Urinary bladder (tissue), 4 donors: ENCODE measurements around the gene ARAP2. TPM values are rescaled to one million over a fixed set of nuclear protein-coding genes. Genes with fewer than 3 reads are reported as not detected.

ENCODE experiments used
- DNase-seq: peaks from one replicate; pipeline ENCODE4 v3.0.0-alpha.2; 2015; ENCODE audit errors: extremely low spot score
- H3K27ac ChIP-seq: one replicate; pipeline ENCODE4 v1.5.1; 2013; ENCODE audit warnings: low read depth, mild to moderate bottlenecking, moderate library complexity
- H3K36me3 ChIP-seq: one replicate; pipeline ENCODE4 v1.6.1; 2013; ENCODE audit warnings: mild to moderate bottlenecking, moderate library complexity; ENCODE audit not compliant: insufficient read depth
- H3K4me1 ChIP-seq: one replicate; pipeline ENCODE4 v1.6.1; 2013; ENCODE audit warnings: mild to moderate bottlenecking, moderate library complexity; ENCODE audit not compliant: insufficient read depth
- H3K4me3 ChIP-seq: one replicate; pipeline ENCODE4 v1.5.1; 2013; ENCODE audit warnings: low read depth, low read length
- WGBS: extraction: QIAGEN DNeasy Blood & Tissue Kit; methylation state at CpG from one replicate; pipeline ENCODE4 v1.1.7; 2013; 5-methylcytosine and 5-hydroxymethylcytosine counted together
- polyA plus RNA-seq: library from polyadenylated mRNA; stranded (reverse); fragments of 200-250 nt; gene quantifications from one replicate; pipeline ENCODE4 v1.2.3, GENCODE V29; 2013
- total RNA-seq: library from RNA; depleted of rRNA; stranded (reverse); fragments of >200 nt; gene quantifications from one replicate; pipeline ENCODE4 v1.2.3, GENCODE V29; 2014
- donor health status: healthy with polysubstance abuse.
- donor health status: healthy.

Gene ARAP2
- total and polyA plus RNA-seq, 2 donors, result 1.5 to 34.1 TPM

DNA sequence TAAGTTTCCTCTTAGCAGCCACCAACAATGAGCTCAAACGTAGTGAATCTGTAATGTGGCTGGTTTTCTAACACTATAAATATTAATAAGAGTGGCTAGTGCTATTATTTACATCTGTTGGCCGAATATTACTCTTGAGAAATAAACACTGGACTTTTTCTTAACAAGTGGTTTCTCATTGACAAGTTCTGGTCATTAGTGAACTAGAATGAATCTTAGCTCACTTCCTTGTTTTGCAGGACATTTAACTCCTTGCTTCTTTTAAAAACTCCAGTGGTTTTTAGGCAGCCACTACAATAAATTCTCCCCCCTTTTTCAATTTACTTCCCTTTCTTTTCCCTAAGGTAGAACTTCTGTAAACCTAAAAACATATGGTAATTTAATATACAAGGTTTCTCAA, 177.2 kb downstream of the ARAP2 start:
- no peak for DNase-seq
- Histone ChIP-seq H3K4me3 (no peak overlapping the region), H3K27ac (no peak overlapping the region), H3K36me3 (no peaks in the 10 kb centered on the region), H3K4me1 (no peaks in the 10 kb centered on the region)
- 43% methylated on average over 2 of the region's 2 CpGs for WGBS

DNA sequence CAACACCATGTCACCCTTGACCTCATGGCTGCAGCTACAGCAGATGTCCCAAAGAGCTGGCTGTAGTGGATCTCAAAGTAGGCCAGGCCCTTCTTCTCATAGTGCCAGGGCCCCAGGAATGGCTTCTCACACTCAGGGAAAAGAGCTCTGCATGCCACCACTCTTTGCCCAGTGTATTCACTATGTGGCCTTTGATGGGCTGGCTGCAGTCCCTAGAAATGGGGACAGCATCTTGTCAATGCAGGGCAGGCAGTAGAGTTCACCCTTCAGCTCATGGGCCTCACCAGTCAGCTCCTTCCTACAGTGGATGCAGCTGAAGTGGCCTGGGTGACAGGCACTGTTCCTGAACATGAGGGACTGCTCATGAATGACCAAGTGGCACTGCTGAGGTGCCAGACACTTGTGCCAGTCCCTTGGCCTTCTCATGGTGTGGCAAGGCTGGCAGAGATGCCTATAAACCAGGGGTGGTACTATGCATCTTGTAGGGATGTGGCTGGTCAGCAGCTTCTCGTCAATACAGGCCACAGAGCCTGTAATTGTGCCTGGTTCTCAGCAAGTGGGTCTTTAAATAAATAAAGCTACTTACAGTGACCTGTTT, 178.9 kb downstream of the ARAP2 start:
- H3K4me3 ChIP-seq, result no peak overlapping the region
- H3K27ac ChIP-seq, result no peak overlapping the region
- DNase-seq, result no peak
- H3K4me1 ChIP-seq, result no peaks in the 10 kb centered on the region
- WGBS, result 70% methylated on average over 1 of the region's 1 CpG
- no peaks in the 10 kb centered on the region for H3K36me3 ChIP-seq

- Histone ChIP-seq H3K4me3 (no peak overlapping the region), H3K36me3 (no peaks in the 10 kb centered on the region), H3K4me1 (no peaks in the 10 kb centered on the region), H3K27ac (no peak overlapping the region)
- DNase-seq, result no peak
Observed at GRCh38 chr4:36064117-36064516, 180.2 kb downstream of the ARAP2 start.

- H3K27ac ChIP-seq, result no peak overlapping the region
- 45% methylated on average over 1 of the region's 1 CpG for WGBS
- H3K4me1 ChIP-seq, result no peaks in the 10 kb centered on the region
Observed at GRCh38 chr4:36056136-36056535, 188.2 kb downstream of the ARAP2 start.

DNA sequence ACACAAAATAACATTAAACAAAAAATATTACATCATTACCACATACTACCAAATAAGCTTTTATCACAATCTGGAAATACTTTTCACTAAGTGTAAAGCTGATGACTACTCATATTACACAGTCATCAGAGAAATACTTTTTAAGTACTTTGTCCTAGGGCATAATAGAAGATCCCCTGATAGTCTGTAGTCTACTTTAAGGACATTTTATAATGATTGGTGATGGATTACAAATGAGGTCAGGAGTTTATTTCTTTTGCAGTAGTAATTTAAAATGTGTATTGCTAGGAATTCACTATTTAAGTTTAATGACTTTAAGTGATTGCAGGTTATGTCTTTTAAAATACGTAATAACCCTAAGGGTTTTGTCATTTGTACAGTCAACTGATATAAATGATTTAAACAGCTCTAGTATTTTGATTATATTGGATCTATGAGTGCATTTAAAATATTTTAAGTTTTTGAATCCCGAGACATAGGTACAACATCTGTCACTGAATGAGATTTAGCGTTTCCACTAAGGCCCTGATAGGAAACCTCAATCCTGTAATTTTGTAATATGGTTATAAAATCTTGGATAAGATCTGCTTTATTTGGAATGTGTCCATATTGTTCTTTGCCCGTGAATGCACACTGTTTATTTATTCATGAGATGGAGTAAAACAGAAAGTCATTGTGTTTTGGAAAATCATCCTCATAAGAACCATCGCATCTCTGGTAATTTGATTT, 189.5 kb downstream of the ARAP2 start:
- no peak for DNase-seq
- H3K36me3 ChIP-seq, result no peaks in the 10 kb centered on the region
- no peak overlapping the region for H3K4me3 ChIP-seq
- no peaks in the 10 kb centered on the region for H3K4me1 ChIP-seq
- 56% methylated on average over 5 of the region's 5 CpGs for WGBS
- no peak overlapping the region for H3K27ac ChIP-seq

More at GRCh38 chr4:36056136-36056535, 188.2 kb downstream of the ARAP2 start:
- DNase-seq, result no peak
- Histone ChIP-seq H3K36me3 (no peaks in the 10 kb centered on the region), H3K4me3 (no peak overlapping the region)

- 80% methylated on average over 2 of the region's 2 CpGs for WGBS
- no peaks in the 10 kb centered on the region for H3K36me3 ChIP-seq
- no peak overlapping the region for H3K4me3 ChIP-seq
- DNase-seq, result no peak
- H3K27ac ChIP-seq, result no peak overlapping the region
- no peaks in the 10 kb centered on the region for H3K4me1 ChIP-seq
Observed at GRCh38 chr4:36053930-36054329, 190.4 kb downstream of the ARAP2 start.

- Histone ChIP-seq H3K4me3 (no peak overlapping the region), H3K36me3 (no peaks in the 10 kb centered on the region), H3K27ac (no peak overlapping the region), H3K4me1 (no peaks in the 10 kb centered on the region)
- DNase-seq, result no peak
- WGBS, result 83% methylated on average over 4 of the region's 4 CpGs
Observed at GRCh38 chr4:36051634-36052033, 192.7 kb downstream of the ARAP2 start.

DNA sequence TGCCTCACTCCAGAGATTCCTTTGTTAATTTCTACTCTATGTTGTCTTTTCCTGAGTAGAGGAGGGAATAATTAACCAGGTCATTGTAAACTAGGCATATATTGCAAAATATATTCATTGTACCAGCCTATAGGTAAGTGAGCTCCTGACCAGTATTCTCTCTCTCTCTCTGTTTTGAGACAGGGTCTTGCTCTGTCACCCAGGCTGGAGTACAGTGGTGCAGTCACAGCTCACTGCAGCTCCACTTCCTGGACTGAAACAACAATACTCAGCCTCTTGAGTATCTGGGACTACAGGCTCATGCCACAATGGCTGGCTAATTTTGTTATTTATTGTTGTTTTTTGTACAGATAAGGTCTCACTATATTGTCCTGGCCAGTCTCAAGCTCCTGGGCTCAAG, 198.3 kb downstream of the ARAP2 start:
- Histone ChIP-seq H3K4me3 (no peak overlapping the region), H3K27ac (no peak overlapping the region), H3K4me1 (no peaks in the 10 kb centered on the region), H3K36me3 (no peaks in the 10 kb centered on the region)
- DNase-seq, result no peak

- no peak overlapping the region for H3K4me3 ChIP-seq
- no peaks in the 10 kb centered on the region for H3K4me1 ChIP-seq
- H3K27ac ChIP-seq, result no peak overlapping the region
- WGBS, result 85% methylated on average over 6 of the region's 6 CpGs
- no peaks in the 10 kb centered on the region for H3K36me3 ChIP-seq
- DNase-seq, result no peak
Observed at GRCh38 chr4:36043901-36044300, 200.4 kb downstream of the ARAP2 start.

GRCh38 chr4:36043241-36043640, 201.1 kb downstream of the ARAP2 start:
- 87% methylated on average over 4 of the region's 4 CpGs for WGBS

DNA sequence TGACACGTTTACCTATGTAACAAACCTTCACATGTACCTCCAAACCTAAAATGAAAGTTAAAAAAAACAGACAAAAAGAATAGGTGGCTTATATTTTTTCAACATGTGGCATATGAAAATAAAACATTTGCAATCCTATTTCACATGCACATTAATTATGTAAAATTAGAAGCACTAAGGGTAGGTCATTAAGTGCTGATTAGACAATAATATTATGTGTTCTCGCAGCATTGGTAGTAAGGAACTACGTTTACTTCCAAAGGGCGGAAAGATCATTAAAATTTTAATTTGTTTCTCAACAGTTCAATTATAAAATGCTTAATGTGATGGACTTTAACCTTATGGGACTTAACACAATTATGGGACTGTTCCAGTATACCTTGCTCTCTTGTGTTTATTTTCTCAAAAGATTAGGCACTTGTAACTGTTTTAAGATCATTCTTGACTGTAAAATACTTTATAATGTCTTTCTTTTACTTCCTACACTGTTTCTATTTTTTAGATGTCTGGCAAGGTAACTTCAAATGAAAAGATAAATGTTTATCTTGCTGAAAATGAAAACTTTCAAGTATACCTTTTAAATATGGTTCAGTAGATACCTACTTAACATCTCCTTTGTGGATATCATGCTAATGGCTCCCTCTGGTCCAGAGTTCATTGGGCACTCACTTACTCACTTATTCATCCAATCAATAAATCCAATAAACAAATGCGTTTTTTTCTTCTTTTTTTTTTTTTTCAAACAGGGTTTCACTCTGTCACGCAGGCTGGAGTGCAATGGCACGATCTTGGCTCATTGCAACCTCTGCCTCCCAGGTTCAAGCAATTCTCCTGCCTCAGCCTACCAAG, 202.0 kb downstream of the ARAP2 start:
- 81% methylated on average over 7 of the region's 7 CpGs for WGBS
- H3K4me1 ChIP-seq, result no peaks in the 10 kb centered on the region
- no peaks in the 10 kb centered on the region for H3K36me3 ChIP-seq
- no peak overlapping the region for H3K4me3 ChIP-seq
- H3K27ac ChIP-seq, result no peak overlapping the region
- DNase-seq, result no peak

More at GRCh38 chr4:36043241-36043640, 201.1 kb downstream of the ARAP2 start:
- H3K27ac ChIP-seq, result no peak overlapping the region
- no peaks in the 10 kb centered on the region for H3K4me1 ChIP-seq
- DNase-seq, result no peak
- no peaks in the 10 kb centered on the region for H3K36me3 ChIP-seq
- H3K4me3 ChIP-seq, result no peak overlapping the region

DNA sequence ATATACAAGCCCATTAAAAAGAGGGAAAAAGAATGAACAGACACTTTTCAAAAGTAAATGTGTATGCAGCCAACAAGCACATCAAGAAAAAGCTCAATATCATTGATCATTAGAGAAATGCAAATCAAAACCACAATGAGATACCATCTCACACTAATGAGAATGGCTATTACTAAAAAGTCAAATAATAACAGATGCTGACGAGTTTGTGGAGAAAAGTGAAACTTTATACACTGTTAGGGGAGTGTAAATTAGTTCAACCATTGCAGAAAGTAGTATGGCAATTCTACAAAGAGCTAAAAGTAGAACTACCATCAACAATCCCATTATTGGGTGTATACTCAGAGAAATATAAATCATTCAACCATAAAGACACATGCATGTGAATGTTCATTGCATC, 203.0 kb downstream of the ARAP2 start:
- WGBS, result 33% methylated on average over 1 of the region's 1 CpG

GRCh38 chr4:36039026-36039425, 205.3 kb downstream of the ARAP2 start:
- DNase-seq, result no peak
- Histone ChIP-seq H3K4me3 (no peak overlapping the region), H3K27ac (no peak overlapping the region), H3K36me3 (no peaks in the 10 kb centered on the region), H3K4me1 (no peaks in the 10 kb centered on the region)
- WGBS, result 56% methylated on average over 2 of the region's 2 CpGs

More for the DNA sequence above, 203.0 kb downstream of the ARAP2 start:
- Histone ChIP-seq H3K4me1 (no peaks in the 10 kb centered on the region), H3K36me3 (no peaks in the 10 kb centered on the region), H3K27ac (no peak overlapping the region), H3K4me3 (no peak overlapping the region)
- no peak for DNase-seq

DNA sequence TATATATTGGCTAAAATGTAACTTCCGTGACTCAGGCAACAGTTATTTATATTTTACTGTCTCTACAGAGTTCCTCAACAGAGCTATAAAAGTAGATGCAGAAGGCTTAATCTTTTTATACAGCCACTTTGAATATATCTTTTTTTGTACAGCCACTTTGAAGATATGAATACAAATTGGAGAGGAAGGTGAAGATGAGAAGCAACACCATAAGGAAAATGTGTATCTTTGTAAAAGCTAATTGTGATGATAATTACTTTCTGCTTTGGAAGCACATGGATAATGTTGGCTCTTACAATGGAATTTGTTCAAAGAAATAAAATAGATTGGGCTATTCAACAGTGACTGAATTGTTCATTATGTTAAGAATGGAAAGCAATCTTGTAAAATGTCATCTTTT, 205.8 kb downstream of the ARAP2 start:
- no peaks in the 10 kb centered on the region for H3K4me1 ChIP-seq
- no peak overlapping the region for H3K27ac ChIP-seq
- no peaks in the 10 kb centered on the region for H3K36me3 ChIP-seq
- DNase-seq, result no peak
- 56% methylated on average over 1 of the region's 1 CpG for WGBS
- H3K4me3 ChIP-seq, result no peak overlapping the region
